Left ventricle myocardium superior (tissue), 1 donor: ENCODE results near the gene LY9. TPM values are rescaled to one million over a fixed set of nuclear protein-coding genes. Genes with fewer than 3 reads are reported as not detected.

Experiments
- ATAC-seq: fragments of 200-7000 bp; cut with Tn5 transposase; one replicate; pipeline ENCODE4 v1.9.1; 2020; ENCODE audit warnings: mild to moderate bottlenecking, moderate library complexity
- DNase-seq: peaks from one replicate; pipeline ENCODE4 v3.0.0-alpha.2; 2020
- intact Hi-C: fragments of 100-400 bp; cut with micrococcal nuclease; formaldehyde crosslinking; loops from one replicate; pipeline ENCODE4 v1.11.0; 2022
- total RNA-seq: library from RNA; stranded (reverse); fragmentation: NEBNext Ultra II Directional; extraction: Animal tissue kit (Norgen Biotek cat#: 25700); gene quantifications from one replicate; pipeline ENCODE4 v1.2.1, GENCODE V29; 2021
- donor health status: DM: no; HTN: yes; CAD: no; lungs with severe emphysema.

The LY9 gene
- total RNA-seq, 1 donor from 2014 or later: not detected

GRCh38 chr1:160799641-160800040 lies 3.7 kb downstream of the LY9 start:
- intact Hi-C loops: no loop called here
- ATAC-seq: no peak
- DNase-seq: no peak

- ATAC-seq: no peak
- no peak for DNase-seq
- intact Hi-C loops: no loop called here
Measured at GRCh38 chr1:160800142-160800541, 4.2 kb downstream of the LY9 start.

- DNase-seq: no peak
- no peak for ATAC-seq
- intact Hi-C loops: no loop called here
Measured at GRCh38 chr1:160800645-160801408, 4.9 kb downstream of the LY9 start.

- DNase-seq (no peak), ATAC-seq (no peak)
- intact Hi-C loops: no loop called here
Measured at GRCh38 chr1:160801836-160802580, 6.0 kb downstream of the LY9 start.

GRCh38 chr1:160806109-160806665 lies 10.2 kb downstream of the LY9 start:
- ATAC-seq: no peak
- intact Hi-C loops: no loop called here
- DNase-seq: no peak

GRCh38 chr1:160806784-160807183 lies 10.8 kb downstream of the LY9 start:
- ATAC-seq: no peak
- intact Hi-C loops: no loop called here
- no peak for DNase-seq

GRCh38 chr1:160807247-160807646 lies 11.3 kb downstream of the LY9 start:
- no peak for DNase-seq
- no peak for ATAC-seq

GRCh38 chr1:160807738-160808137 lies 11.8 kb downstream of the LY9 start:
- intact Hi-C loops: no loop called here
- ATAC-seq (no peak), DNase-seq (no peak)

More at GRCh38 chr1:160807247-160807646, 11.3 kb downstream of the LY9 start:
- intact Hi-C loops: no loop called here

GRCh38 chr1:160808289-160808688 lies 12.3 kb downstream of the LY9 start:
- ATAC-seq (no peak), DNase-seq (no peak)
- intact Hi-C loops: no loop called here

- intact Hi-C loops: no loop called here
- no peak for DNase-seq
- ATAC-seq: no peak
Measured at GRCh38 chr1:160810486-160810885, 14.5 kb downstream of the LY9 start.

- ATAC-seq: no peak
- DNase-seq: no peak
- intact Hi-C loops: no loop called here
Measured at GRCh38 chr1:160811147-160811546, 15.2 kb downstream of the LY9 start.

- no peak for ATAC-seq
- intact Hi-C loops: no loop called here
Measured at GRCh38 chr1:160813215-160813614, 17.2 kb downstream of the LY9 start.

GRCh38 chr1:160814316-160814715 lies 18.3 kb downstream of the LY9 start:
- intact Hi-C loops: no loop called here
- ATAC-seq: no peak
- DNase-seq: no peak

More at GRCh38 chr1:160813215-160813614, 17.2 kb downstream of the LY9 start:
- DNase-seq: no peak

GRCh38 chr1:160814856-160815255 lies 18.9 kb downstream of the LY9 start:
- intact Hi-C loops: no loop called here
- ATAC-seq (no peak), DNase-seq (no peak)

GRCh38 chr1:160818207-160818937 lies 22.4 kb downstream of the LY9 start:
- DNase-seq: no peak
- ATAC-seq: no peak
- intact Hi-C loops: no loop called here

GRCh38 chr1:160819186-160819585 lies 23.2 kb downstream of the LY9 start:
- no peak for ATAC-seq
- intact Hi-C loops: no loop called here
- DNase-seq: no peak

GRCh38 chr1:160821627-160822026 lies 25.7 kb downstream of the LY9 start:
- no peak for DNase-seq
- intact Hi-C loops: no loop called here
- no peak for ATAC-seq

GRCh38 chr1:160823296-160823695 lies 27.3 kb downstream of the LY9 start:
- ATAC-seq (no peak), DNase-seq (no peak)
- intact Hi-C loops: no loop called here

- intact Hi-C loops: no loop called here
- DNase-seq (no peak), ATAC-seq (no peak)
Measured at GRCh38 chr1:160826546-160826945, 30.6 kb downstream of the LY9 start.

GRCh38 chr1:160827418-160827817 lies 31.4 kb downstream of the LY9 start:
- ATAC-seq: no peak
- DNase-seq: no peak
- intact Hi-C loops: no loop called here
